Subcutaneous adipose tissue (tissue), 4 donors: Measurements from ENCODE around the gene KCNG4. TPM values are rescaled to one million over a fixed set of nuclear protein-coding genes. Genes with fewer than 3 reads are reported as not detected.

ENCODE experiments used
- total RNA-seq, 4 donors: library from RNA; depleted of rRNA; stranded (reverse); fragments of >200 nt; gene quantifications; one replicate each; pipeline ENCODE4 v1.1.0, GENCODE V29; 2016
- TF ChIP-seq, protein P1 (sequence below): fragments of 450-650 bp; IDR thresholded peaks from one replicate; pipeline ENCODE4 v1.5.1; 2016; ENCODE audit warnings: low read depth, mild to moderate bottlenecking, control low read depth, antibody characterized with exemption, moderate library complexity

The KCNG4 gene
- total RNA-seq, 4 donors from 2014 or later, result not detected

DNA sequence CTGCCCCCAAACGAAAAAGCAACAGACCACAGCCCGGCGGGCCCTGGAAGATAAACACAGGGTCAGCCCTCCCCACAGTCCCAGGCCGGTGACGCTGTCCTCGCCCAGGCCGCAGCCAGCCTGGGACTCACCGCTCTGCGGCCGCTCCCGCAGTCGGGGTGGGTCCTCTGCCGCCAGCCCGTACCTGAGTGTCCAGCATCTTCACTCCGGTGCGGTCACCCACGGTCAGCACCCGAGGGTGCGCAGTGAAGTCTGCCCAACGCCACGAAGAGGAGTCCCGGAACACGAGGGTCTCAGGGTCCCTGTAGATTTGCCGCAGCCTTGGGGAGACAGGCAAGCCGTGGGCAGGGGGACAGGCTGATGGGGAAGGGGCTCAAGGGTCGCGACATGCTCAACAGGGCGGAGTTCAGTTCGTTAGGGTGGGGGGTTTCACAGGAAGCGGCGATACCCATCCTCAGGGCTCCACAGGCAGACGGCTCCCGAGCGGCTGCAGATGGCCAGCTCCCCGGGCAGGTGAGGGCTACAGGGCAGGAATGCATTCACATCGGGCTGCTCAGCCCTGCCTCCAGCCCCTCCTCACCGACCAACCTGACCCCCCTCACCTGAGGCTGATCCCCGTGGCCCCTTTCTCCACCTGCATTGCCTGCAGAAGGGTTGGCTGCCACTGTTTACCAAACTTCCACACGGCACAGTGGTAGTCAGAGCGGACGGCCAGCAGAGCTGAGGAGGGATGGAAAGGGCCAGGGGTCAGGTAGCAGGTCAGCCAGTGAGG is 58.5 kb downstream of the KCNG4 start:
- TF ChIP-seq, protein P1, sequence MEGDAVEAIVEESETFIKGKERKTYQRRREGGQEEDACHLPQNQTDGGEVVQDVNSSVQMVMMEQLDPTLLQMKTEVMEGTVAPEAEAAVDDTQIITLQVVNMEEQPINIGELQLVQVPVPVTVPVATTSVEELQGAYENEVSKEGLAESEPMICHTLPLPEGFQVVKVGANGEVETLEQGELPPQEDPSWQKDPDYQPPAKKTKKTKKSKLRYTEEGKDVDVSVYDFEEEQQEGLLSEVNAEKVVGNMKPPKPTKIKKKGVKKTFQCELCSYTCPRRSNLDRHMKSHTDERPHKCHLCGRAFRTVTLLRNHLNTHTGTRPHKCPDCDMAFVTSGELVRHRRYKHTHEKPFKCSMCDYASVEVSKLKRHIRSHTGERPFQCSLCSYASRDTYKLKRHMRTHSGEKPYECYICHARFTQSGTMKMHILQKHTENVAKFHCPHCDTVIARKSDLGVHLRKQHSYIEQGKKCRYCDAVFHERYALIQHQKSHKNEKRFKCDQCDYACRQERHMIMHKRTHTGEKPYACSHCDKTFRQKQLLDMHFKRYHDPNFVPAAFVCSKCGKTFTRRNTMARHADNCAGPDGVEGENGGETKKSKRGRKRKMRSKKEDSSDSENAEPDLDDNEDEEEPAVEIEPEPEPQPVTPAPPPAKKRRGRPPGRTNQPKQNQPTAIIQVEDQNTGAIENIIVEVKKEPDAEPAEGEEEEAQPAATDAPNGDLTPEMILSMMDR, result no peak

DNA sequence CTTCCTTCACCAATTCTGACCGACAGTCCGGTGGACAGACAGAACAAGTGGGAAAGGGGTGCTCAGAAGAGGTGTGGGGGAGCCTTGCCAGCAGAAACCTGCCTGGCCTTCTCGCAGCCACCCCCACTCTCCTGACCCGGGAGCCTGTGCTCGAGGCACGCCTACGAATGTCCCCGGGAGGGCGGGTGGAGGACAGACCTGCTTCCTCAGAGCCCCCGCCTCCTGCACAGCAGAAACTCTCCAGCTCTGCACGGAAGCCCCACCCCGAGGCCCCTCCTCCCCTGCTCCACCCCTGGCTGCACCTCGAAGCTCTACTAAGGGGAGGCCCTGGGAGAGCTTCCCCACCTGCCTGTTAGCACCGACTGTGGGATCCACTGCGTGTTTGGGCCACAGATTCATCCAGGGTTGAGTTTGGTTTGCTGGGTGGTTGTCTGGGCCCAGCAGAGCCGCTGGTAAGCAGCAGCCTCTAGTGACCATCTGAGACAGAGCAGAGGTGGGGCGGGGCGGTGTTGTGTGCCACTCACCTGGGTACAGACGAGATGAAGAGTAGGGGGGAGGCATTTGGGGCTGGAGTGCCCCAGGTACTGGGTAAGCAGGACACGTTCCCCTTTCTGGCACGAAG is 59.2 kb downstream of the KCNG4 start:
- TF ChIP-seq, protein P1, result no peak

DNA sequence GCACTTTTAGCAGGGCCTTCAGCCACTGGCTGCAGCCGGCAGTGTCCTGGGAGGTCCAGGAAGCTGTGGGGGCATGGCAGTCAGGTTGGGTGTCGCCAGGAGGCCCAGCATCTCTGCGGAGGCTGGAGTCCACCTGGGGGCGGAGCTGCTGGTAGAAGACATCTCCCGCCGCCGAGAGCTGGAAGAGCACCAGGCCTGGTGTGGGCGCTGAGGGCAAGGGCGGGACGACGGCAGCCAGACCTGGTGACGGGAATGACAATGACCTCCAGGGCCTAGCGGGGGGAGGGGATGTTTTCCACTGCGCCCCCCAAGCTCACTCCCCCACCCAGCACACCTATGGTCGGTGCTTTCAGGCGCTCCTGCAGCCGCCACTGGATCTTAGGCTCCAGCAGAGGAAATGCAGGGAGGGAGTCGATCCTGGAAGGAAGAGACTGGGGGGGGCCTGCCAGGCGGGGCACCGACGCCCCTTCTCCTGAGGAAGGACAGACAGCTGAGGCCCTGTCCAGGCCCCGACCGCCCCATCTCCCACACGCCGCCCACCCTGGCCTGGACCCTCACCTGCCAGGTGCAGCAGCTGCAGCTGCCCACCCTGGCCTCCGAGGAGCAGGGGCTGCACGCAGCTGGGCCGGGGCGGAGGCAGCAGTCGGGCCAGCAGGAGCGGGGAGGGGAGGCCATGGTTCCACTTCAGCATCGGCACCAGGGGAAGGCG is 60.0 kb downstream of the KCNG4 start:
- TF ChIP-seq, protein P1, result no peak

DNA sequence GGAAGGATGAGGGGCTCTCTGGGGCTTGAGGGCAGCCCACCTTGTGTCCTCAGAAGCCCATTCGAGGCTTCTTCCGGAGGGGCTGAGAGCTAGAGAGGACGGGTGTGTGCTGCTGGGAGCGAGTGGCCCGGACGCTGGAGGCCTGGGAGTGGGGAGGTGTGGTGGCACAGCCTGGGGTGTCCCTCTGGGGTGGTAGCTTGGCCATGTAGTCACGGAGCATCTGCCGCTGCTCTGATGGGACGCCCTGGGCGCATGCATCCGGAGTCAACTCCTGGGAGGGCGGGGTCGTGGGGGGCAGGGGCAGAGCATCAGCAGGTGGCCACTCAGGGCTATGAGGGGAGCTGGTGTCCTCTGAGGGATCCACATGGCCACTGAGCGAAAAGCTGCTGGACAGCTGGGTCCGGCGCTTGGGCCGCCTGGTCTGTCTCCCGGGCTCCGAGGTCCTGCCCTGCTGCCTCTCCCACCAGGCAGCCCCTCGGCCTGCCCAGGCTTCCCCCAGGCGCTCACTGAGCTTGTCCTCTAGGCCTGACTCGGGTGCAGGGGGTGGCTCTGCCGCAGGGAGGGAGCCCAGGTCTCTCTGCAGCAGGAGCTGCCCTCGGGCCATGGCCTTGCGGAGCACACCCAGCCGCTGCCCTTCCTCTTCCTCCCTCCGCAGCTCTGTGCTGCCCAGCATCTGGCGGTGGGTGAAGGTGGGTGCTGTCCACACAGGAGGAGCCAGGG is 60.8 kb downstream of the KCNG4 start:
- TF ChIP-seq, protein P1, result no peak

DNA sequence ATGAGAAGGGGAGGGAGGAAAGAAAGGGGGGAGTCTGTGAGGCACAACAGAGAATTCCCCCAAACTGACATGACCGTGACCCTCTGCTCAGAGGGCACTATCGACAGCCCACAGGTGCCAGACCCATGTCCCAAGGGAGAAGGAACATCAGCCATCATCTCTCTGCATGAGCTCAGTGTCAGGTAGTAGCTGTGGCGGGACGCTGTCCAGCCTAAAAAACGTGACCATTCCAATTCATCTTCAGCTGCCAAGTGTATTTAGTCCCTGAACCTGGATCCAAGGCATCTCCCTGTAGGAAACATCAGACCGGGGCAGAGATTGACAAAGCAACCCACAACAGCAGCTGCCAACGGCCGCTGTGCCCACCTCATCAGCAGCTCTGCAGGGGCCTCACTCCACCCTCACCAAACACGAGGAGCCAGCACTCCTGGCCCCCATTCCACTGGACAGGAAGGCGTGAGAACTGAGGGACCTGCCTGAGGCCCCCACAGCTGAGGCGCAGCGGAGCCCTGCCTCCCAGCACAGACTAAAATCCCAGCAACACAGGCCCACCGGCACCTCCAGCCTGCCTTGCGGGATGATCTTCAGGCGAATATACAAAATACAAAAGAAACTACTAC is 61.6 kb downstream of the KCNG4 start:
- TF ChIP-seq, protein P1, result no peak

DNA sequence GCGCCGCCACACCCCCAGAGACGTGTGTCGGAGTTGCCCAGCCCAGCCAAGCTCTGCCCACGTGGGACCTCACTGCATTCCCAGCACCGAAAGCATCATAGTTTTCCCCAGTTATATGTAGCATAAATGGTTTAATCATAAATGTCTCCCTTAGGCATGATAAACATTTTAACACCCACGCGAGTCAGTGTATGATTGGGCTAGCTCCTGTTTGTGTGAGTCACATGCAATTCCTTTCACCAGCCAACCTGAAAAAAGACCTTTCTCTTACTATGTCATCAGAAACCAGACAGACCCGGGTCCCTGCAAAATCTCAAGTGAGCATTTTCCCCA is 62.1 kb downstream of the KCNG4 start:
- TF ChIP-seq, protein P1, result no peak
